PC-3 (cell line): Measurements from ENCODE around the gene KLHL13. TPM values are rescaled to one million over a fixed set of nuclear protein-coding genes. Genes with fewer than 3 reads are reported as not detected.

Experiments used
- ATAC-seq: fragments of 200-7000 bp; cut with Tn5 transposase; 2 replicates; pipeline ENCODE4 v1.9.1; 2020; ENCODE audit warnings: mild to moderate bottlenecking, moderate library complexity
- BruUV-seq: library from RNA; stranded (reverse); fragments of 400-500 nt; replicated peaks from 2 replicates; lab custom pipeline; 2021; lab: Mats Ljungman, UMichigan
- CTCF ChIA-PET: fragments of 300-600 bp; sonication (Branson Sonifier 250); formaldehyde crosslinking; loops from one replicate; lab custom pipeline; 2022; ENCODE audit warnings: antibody characterized with exemption; lab: Charles Lee
- POLR2A ChIA-PET: fragments of 300-600 bp; sonication (Branson Sonifier 250); formaldehyde crosslinking; loops from one replicate; lab custom pipeline; 2022; ENCODE audit warnings: antibody characterized with exemption; ENCODE audit not compliant: unreplicated experiment; lab: Charles Lee
- DNase-seq: peaks from one replicate; pipeline ENCODE4 v3.0.0-alpha.2; 2015
- H2AFZ ChIP-seq: fragments of 300-600 bp; sonication (generic); 2 replicates; pipeline ENCODE4 v1.6.0; 2016; ENCODE audit warnings: antibody characterized with exemption, low read length
- H3F3A ChIP-seq: fragments of 300-600 bp; sonication (generic); one replicate; pipeline ENCODE4 v1.6.0; 2017; ENCODE audit warnings: antibody characterized with exemption, low read length, control low read depth, mild to moderate bottlenecking; ENCODE audit not compliant: unreplicated experiment
- H3K27ac ChIP-seq: fragments of 300-600 bp; sonication (generic); 2 replicates; pipeline ENCODE4 v1.5.1; 2016; ENCODE audit warnings: mild to moderate bottlenecking, low read length
- H3K27me3 ChIP-seq: fragments of 300-600 bp; sonication (generic); 2 replicates; pipeline ENCODE4 v1.6.1; 2016; ENCODE audit warnings: low read length, mixed read lengths
- H3K36me3 ChIP-seq: fragments of 300-600 bp; sonication (generic); 2 replicates; pipeline ENCODE4 v1.6.1; 2016; ENCODE audit warnings: low read depth, mixed run types, low read length, mixed read lengths
- H3K4me1 ChIP-seq: fragments of 300-600 bp; sonication (generic); 2 replicates; pipeline ENCODE4 v1.5.1; 2016; ENCODE audit warnings: low read length; ENCODE audit not compliant: insufficient read depth
- H3K4me2 ChIP-seq: fragments of 300-600 bp; sonication (generic); 2 replicates; pipeline ENCODE4 v1.6.0; 2016; ENCODE audit warnings: low read length
- H3K4me3 ChIP-seq: fragments of 300-600 bp; sonication (generic); 2 replicates; pipeline ENCODE4 v1.5.1; 2016; ENCODE audit warnings: mild to moderate bottlenecking, low read length, mixed read lengths
- H3K79me2 ChIP-seq: fragments of 300-600 bp; sonication (generic); 2 replicates; pipeline ENCODE4 v1.6.1; 2017; ENCODE audit warnings: low read length, mixed read lengths
- H3K9ac ChIP-seq: fragments of 300-600 bp; sonication (generic); 2 replicates; pipeline ENCODE4 v1.6.0; 2016; ENCODE audit warnings: mild to moderate bottlenecking, low read length
- H3K9me2 ChIP-seq: fragments of 300-600 bp; sonication (generic); replicated peaks from 2 replicates; pipeline ENCODE4 v1.6.1; 2016; ENCODE audit warnings: mixed run types, low read length, mixed read lengths
- H3K9me3 ChIP-seq: fragments of 300-600 bp; sonication (generic); 2 replicates; pipeline ENCODE4 v1.6.1; 2016; ENCODE audit warnings: low read length, mixed read lengths
- H4K20me1 ChIP-seq: fragments of 300-600 bp; sonication (generic); 2 replicates; pipeline ENCODE4 v1.6.1; 2016; ENCODE audit warnings: low read length, mixed read lengths
- CTCF ChIP-seq: fragments of 300-600 bp; sonication (generic); conservative IDR thresholded peaks from 2 replicates; pipeline ENCODE4 v1.5.1; 2017; ENCODE audit warnings: antibody characterized with exemption, low read depth, mild to moderate bottlenecking, low read length
- EZH2 ChIP-seq: fragments of 300-600 bp; sonication (generic); IDR thresholded peaks from one replicate; pipeline ENCODE4 v1.6.1; 2017; ENCODE audit warnings: antibody characterized with exemption, mild to moderate bottlenecking, low read length; ENCODE audit not compliant: unreplicated experiment
- EZH2phosphoT487 ChIP-seq: fragments of 300-600 bp; sonication (generic); IDR thresholded peaks from 2 replicates; pipeline ENCODE4 v1.6.1; 2018; ENCODE audit warnings: mild to moderate bottlenecking, antibody characterized with exemption, low read length, borderline replicate concordance
- intact Hi-C: fragments of 100-400 bp; cut with micrococcal nuclease; formaldehyde crosslinking; loops from 2 replicates; pipeline ENCODE4 v1.9.0; 2023
- total RNA-seq: library from RNA; depleted of rRNA; stranded (reverse); fragments of >200 nt; gene quantifications from 2 replicates; pipeline ENCODE4 v1.2.3, GENCODE V29; 2014

Gene KLHL13
- total RNA-seq, 1 experiment from 2014 or later = 4.0 TPM

DNA sequence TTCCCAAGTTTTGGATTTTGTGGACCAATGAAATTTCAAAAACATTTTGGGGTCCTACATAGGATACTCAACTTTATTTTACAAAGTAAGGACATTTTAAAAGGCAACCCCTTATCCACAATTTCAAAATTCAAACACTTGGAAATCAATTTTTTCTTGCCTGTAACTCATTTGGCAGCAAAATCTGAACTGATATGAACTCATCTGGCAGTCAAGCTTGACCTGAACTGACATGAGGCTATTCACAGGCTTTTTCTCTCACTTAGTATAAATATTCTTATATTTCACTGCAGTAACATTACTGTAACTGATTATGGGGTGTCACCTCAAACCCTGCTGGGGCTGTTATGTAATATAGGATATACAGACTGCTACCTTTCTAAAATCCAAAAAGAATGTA, 116.1 kb downstream of the KLHL13 start:
- Histone ChIP-seq H2AFZ (no peak overlapping the region), H4K20me1 (no peaks in the 10 kb centered on the region), H3F3A (no peaks in the 10 kb centered on the region), H3K9me2 (no peaks in the 10 kb centered on the region), H3K36me3 (no peaks in the 10 kb centered on the region), H3K9me3 (no peaks in the 10 kb centered on the region), H3K27ac (no peak overlapping the region), H3K9ac (no peak overlapping the region), H3K79me2 (no peaks in the 10 kb centered on the region), H3K4me1 (no peaks in the 10 kb centered on the region), H3K27me3 (no peaks in the 10 kb centered on the region), H3K4me3 (no peak overlapping the region), H3K4me2 (no peak overlapping the region)
- CTCF ChIA-PET = no interaction called here
- no TSS peak for BruUV-seq
- TF ChIP-seq EZH2 = no peak
- TF ChIP-seq EZH2phosphoT487 = no peak
- TF ChIP-seq CTCF = no peak
- ATAC-seq (no peak), DNase-seq (no peak)
- intact Hi-C loops = no loop called here
- POLR2A ChIA-PET = no interaction called here

DNA sequence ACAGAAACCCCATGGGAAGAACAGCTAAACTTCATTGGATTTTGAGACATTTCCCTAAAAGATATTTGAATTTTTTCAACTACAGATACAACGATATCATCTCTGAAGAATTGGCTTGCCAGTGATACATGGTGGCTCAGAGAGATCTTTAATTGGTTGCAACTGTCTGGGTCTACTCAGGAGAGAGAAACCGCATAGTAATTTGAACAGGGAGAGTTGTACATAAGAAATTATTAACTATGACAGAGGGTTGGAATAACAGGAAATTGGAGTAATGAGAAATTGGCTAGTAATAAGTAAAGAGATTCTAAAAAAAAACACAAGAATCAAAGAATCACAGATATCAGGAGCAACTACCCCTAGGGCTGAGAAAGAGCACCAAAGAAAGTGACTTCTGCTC, 118.4 kb downstream of the KLHL13 start:
- Histone ChIP-seq H3K36me3 (no peaks in the 10 kb centered on the region), H2AFZ (no peak overlapping the region), H4K20me1 (no peaks in the 10 kb centered on the region), H3K27ac (no peak overlapping the region), H3K9me2 (no peaks in the 10 kb centered on the region), H3K4me1 (no peaks in the 10 kb centered on the region), H3K4me3 (no peak overlapping the region), H3K9me3 (no peaks in the 10 kb centered on the region), H3F3A (no peaks in the 10 kb centered on the region), H3K4me2 (no peak overlapping the region), H3K9ac (no peak overlapping the region), H3K27me3 (no peaks in the 10 kb centered on the region), H3K79me2 (no peaks in the 10 kb centered on the region)
- TF ChIP-seq EZH2 (no peak), EZH2phosphoT487 (no peak), CTCF (no peak)
- intact Hi-C loops = no loop called here
- ATAC-seq (no peak), DNase-seq (no peak)
- CTCF ChIA-PET = no interaction called here
- no TSS peak for BruUV-seq
- POLR2A ChIA-PET = no interaction called here

GRCh38 chrX:117996918-117997480, 119.6 kb downstream of the KLHL13 start:
- ChIA-PET POLR2A (no interaction called here), CTCF (interaction anchor here (0.6 to 1.0 kb wide), 7 partner anchors 13 to 666 kb away, joined by 3 to 6 read pairs (median 3); no protein-coding TSS in a partner anchor)
- Histone ChIP-seq H3K36me3 (no peaks in the 10 kb centered on the region), H3K79me2 (no peaks in the 10 kb centered on the region), H3K27ac (no peak overlapping the region), H3K4me3 (no peak overlapping the region), H2AFZ (no peak overlapping the region), H4K20me1 (no peaks in the 10 kb centered on the region), H3F3A (no peaks in the 10 kb centered on the region), H3K9me3 (no peaks in the 10 kb centered on the region), H3K27me3 (no peaks in the 10 kb centered on the region), H3K9ac (no peak overlapping the region), H3K4me1 (peaks cover 4% of the 10 kb centered on the region), H3K4me2 (no peak overlapping the region; the same call in 1 of the 2 replicates), H3K9me2 (no peaks in the 10 kb centered on the region)
- DNase-seq (peak; percentile 65), ATAC-seq (peak; percentile 72)
- intact Hi-C loops = loop anchor here (1.0 to 2.0 kb wide), 4 partner anchors 70 to 257 kb away; no protein-coding TSS in a partner anchor
- TF ChIP-seq EZH2phosphoT487 (no peak), EZH2 (no peak), CTCF (peak; percentile 80)
- BruUV-seq = no TSS peak
